K562 (cell line): Measurements from ENCODE around the gene ALOX12B. TPM values are rescaled to one million over a fixed set of nuclear protein-coding genes. Genes with fewer than 3 reads are reported as not detected.

Experiments used
- ATAC-seq: fragments of 200-7000 bp; cut with Tn5 transposase; 3 replicates; pipeline ENCODE4 v1.9.1; 2020; ENCODE audit warnings: moderate library complexity
- BruUV-seq: library from RNA; stranded (reverse); fragments of 400-500 nt; replicated peaks from 2 replicates; lab custom pipeline; 2021; lab: Mats Ljungman, UMichigan
- CTCF ChIA-PET: fragments of 300-600 bp; formaldehyde crosslinking; extraction: SDS; loops from one replicate; lab custom pipeline; 2021; ENCODE audit warnings: low intra/inter-chr PET ratio; lab: Yijun Ruan, JAX
- POLR2A ChIA-PET: fragments of 300-600, 350-650 bp; sonication (Branson Sonifier 250); formaldehyde crosslinking; extraction: SDS; loops from one replicate; lab custom pipeline; 2021; ENCODE audit warnings: antibody characterized with exemption, inconsistent platforms; lab: Yijun Ruan, JAX
- DNase-seq, 4 experiments: peaks; one replicate each; pipeline versions ENCODE4 v3.0.0 to v3.0.0-alpha.2; 2011 to 2018; ENCODE audit warnings: low spot score in 3 of 4, mixed read lengths in 3 of 4; ENCODE audit errors: extremely low read depth in 1 of 4
- FAIRE-seq: peaks from 2 replicates; lab custom pipeline; 2011; peaks lifted over from hg19 to GRCh38; lab: Jason Lieb, UNC
- H2AFZ ChIP-seq: 2 replicates; pipeline ENCODE4 v1.6.0; 2011; ENCODE audit warnings: low read depth, low read length, control low read depth, inconsistent platforms
- H3K27ac ChIP-seq: fragments of 200-600 bp; 3 replicates; pipeline ENCODE4 v1.8.0; 2011; ENCODE audit warnings: low read depth, mild to moderate bottlenecking, control low read depth, inconsistent platforms, low read length, moderate library complexity, mixed read lengths; ENCODE audit errors: extremely low read depth
- H3K27me3 ChIP-seq, 2 experiments: fragments of 300-600 bp in 1 of 2; 2 replicates in 1 of 2; 3 replicates in 1 of 2; pipeline versions ENCODE4 v1.6.0 to v1.8.0; 2011; ENCODE audit warnings: inconsistent platforms in 2 of 2, low read length in 2 of 2, mild to moderate bottlenecking in 1 of 2, mixed read lengths in 1 of 2, moderate library complexity in 1 of 2; ENCODE audit not compliant: control insufficient read depth in 2 of 2, insufficient read depth in 2 of 2
- H3K36me3 ChIP-seq: fragments of 300-600 bp; 3 replicates; pipeline ENCODE4 v1.8.0; 2011; ENCODE audit warnings: mild to moderate bottlenecking, low read length, inconsistent platforms; ENCODE audit not compliant: control insufficient read depth, insufficient read depth
- H3K4me1 ChIP-seq, 2 experiments: fragments of 200-600 bp in 1 of 2; replicated peaks in 1 of 2; 2 replicates in 1 of 2; 3 replicates in 1 of 2; pipeline versions ENCODE4 v1.5.1 to v1.8.0; 2011; ENCODE audit warnings: inconsistent platforms in 2 of 2, low read length in 2 of 2, mild to moderate bottlenecking in 1 of 2, mixed read lengths in 1 of 2, moderate library complexity in 1 of 2; ENCODE audit not compliant: control insufficient read depth in 2 of 2, insufficient read depth in 2 of 2
- H3K4me2 ChIP-seq: 2 replicates; pipeline ENCODE4 v1.6.1; 2011; ENCODE audit warnings: low read length, control low read depth, inconsistent platforms, mixed read lengths; ENCODE audit not compliant: insufficient read depth
- H3K4me3 ChIP-seq: fragments of 200-600 bp; sonication (generic), shearing (Covaris generic); 2 replicates; pipeline ENCODE4 v1.5.1; 2016; ENCODE audit warnings: control low read depth, inconsistent platforms
- H3K79me2 ChIP-seq: fragments of 200-600 bp; 3 replicates; pipeline ENCODE4 v1.8.0; 2011; ENCODE audit warnings: low read length, inconsistent platforms; ENCODE audit not compliant: control insufficient read depth, insufficient read depth
- H3K9ac ChIP-seq, 2 experiments: 2 replicates each; pipeline versions ENCODE4 v1.6.0 to v1.6.1; 2011; ENCODE audit warnings: low read depth in 2 of 2, low read length in 2 of 2, control low read depth in 1 of 2, inconsistent platforms in 1 of 2, mild to moderate bottlenecking in 1 of 2, mixed read lengths in 1 of 2; ENCODE audit not compliant: insufficient read depth in 1 of 2
- H3K9me1 ChIP-seq: one replicate; pipeline ENCODE4 v1.6.0; 2011; ENCODE audit warnings: inconsistent platforms, mild to moderate bottlenecking, low read length, moderate library complexity; ENCODE audit not compliant: control insufficient read depth, insufficient read depth
- H3K9me3 ChIP-seq: replicated peaks from 2 replicates; pipeline ENCODE4 v1.5.1; 2011; ENCODE audit warnings: low read depth, low read length, inconsistent platforms; ENCODE audit not compliant: control insufficient read depth, insufficient read depth
- H4K20me1 ChIP-seq: replicated peaks from 2 replicates; pipeline ENCODE4 v1.6.1; 2011; ENCODE audit warnings: low read length, inconsistent platforms, mixed read lengths; ENCODE audit not compliant: control insufficient read depth, insufficient read depth
- CREB1 ChIP-seq, 2 experiments: sonication (generic) in 1 of 2; formaldehyde crosslinking in 1 of 2; IDR thresholded peaks; 2 replicates each; pipeline versions ENCODE4 v1.6.1 to v1.8.0; 2012 to 2022; ENCODE audit warnings: inconsistent platforms in 1 of 2, mild to moderate bottlenecking in 1 of 2, missing genetic modification reagents in 1 of 2, moderate library complexity in 1 of 2
- CTCFL ChIP-seq: IDR thresholded peaks from 2 replicates; pipeline ENCODE4 v1.6.1; 2011; ENCODE audit warnings: borderline replicate concordance, low read depth, mild to moderate bottlenecking, moderate library complexity, low read length; ENCODE audit not compliant: insufficient read depth, poor library complexity, severe bottlenecking
- DNMT1 ChIP-seq: fragments of 450-650 bp; IDR thresholded peaks from 2 replicates; pipeline ENCODE4 v1.6.1; 2016; ENCODE audit warnings: antibody characterized with exemption, mild to moderate bottlenecking
- HDAC2 ChIP-seq: fragments of 450-650 bp; IDR thresholded peaks from 2 replicates; pipeline ENCODE4 v1.6.1; 2016; ENCODE audit warnings: mild to moderate bottlenecking
- HNRNPH1 ChIP-seq: fragments of 200-400 bp; formaldehyde crosslinking; optimal IDR thresholded peaks from 2 replicates; pipeline ENCODE3; 2017; ENCODE audit warnings: low read depth, mild to moderate bottlenecking, low read length, moderate library complexity
- MTA2 ChIP-seq: fragments of 450-650 bp; IDR thresholded peaks from 2 replicates; pipeline ENCODE4 v1.6.1; 2016; ENCODE audit warnings: low read depth
- POLR2G ChIP-seq: fragments of 200-400 bp; formaldehyde crosslinking; IDR thresholded peaks from 2 replicates; pipeline ENCODE4 v1.6.1; 2017; ENCODE audit warnings: low read depth, mild to moderate bottlenecking, antibody characterized with exemption, low read length, moderate library complexity
- SAP30 ChIP-seq: fragments of 200-600 bp; sonication (generic); IDR thresholded peaks from 2 replicates; pipeline ENCODE4 v1.6.1; 2012; ENCODE audit warnings: borderline replicate concordance, low read depth, mild to moderate bottlenecking, moderate library complexity, low read length, control low read depth, inconsistent platforms; ENCODE audit not compliant: insufficient read depth, poor library complexity, severe bottlenecking
- SMARCB1 ChIP-seq: IDR thresholded peaks from 2 replicates; pipeline ENCODE4 v1.6.1; 2011; ENCODE audit warnings: improper control_type of control experiment, low read depth; ENCODE audit not compliant: insufficient read length
- ZC3H11A ChIP-seq: IDR thresholded peaks from 2 replicates; pipeline ENCODE4 v1.6.1; 2012; ENCODE audit warnings: low read depth, low read length, improper control_type of control experiment
- ZNF253 ChIP-seq: fragments of 250-450 bp; sonication (Bioruptor Pico); conservative IDR thresholded peaks from 2 replicates; pipeline ENCODE4 v1.6.1; 2021; ENCODE audit warnings: mild to moderate bottlenecking
- WGBS: fragments of 100-300 bp; shearing (Covaris generic); methylation state at CpG from one replicate; pipeline ENCODE4 v1.1.6; 2016; ENCODE audit warnings: low coverage, mixed read lengths; ENCODE audit not compliant: insufficient coverage; ENCODE audit errors: missing lambda C conversion rate; 5-methylcytosine and 5-hydroxymethylcytosine counted together
- in situ Hi-C: fragments of 300-500 bp; cut with MboI; formaldehyde crosslinking; loops from 4 replicates; pipeline ENCODE4 v1.15.0; 2018; ENCODE audit warnings: inconsistent platforms, mixed read lengths
- intact Hi-C: fragments of 100-400 bp; cut with micrococcal nuclease; formaldehyde crosslinking; loops from 2 replicates; pipeline ENCODE4 v1.14.2; 2022
- polyA plus RNA-seq, 8 experiments: library from polyadenylated mRNA; depleted of rRNA in 4 of 8; stranded (reverse) in 5 of 8; unstranded in 3 of 8; fragments of >200 nt; fragmentation: Nextera tagmentation in 2 of 8; fragmentation: Illumina TruSeq in 1 of 8; extraction: Ambion mirVana in 2 of 8; extraction: Trizol in 1 of 8; gene quantifications; 2 replicates each; pipeline versions ENCODE4 v1.2.1 to v1.2.3, GENCODE V29; 2011 to 2014; ENCODE audit warnings: inconsistent platforms in 1 of 8, missing spikeins in 1 of 8
- total RNA-seq, 7 experiments: library from RNA; depleted of rRNA in 6 of 7; stranded (reverse); fragments of >200 nt in 6 of 7; fragmentation: Illumina TruSeq in 2 of 7; extraction: Trizol in 2 of 7; gene quantifications; 2 replicates each; pipeline versions ENCODE4 v1.2.1 to v1.2.3, GENCODE V29; 2011 to 2021; ENCODE audit warnings: low replicate concordance in 1 of 7
- TF ChIP-seq, protein P1 (sequence below): sonication (generic); formaldehyde crosslinking; IDR thresholded peaks from 2 replicates; pipeline ENCODE4 v1.8.0; 2022; ENCODE audit warnings: missing genetic modification reagents, mild to moderate bottlenecking, borderline replicate concordance

Gene ALOX12B
- total and polyA plus RNA-seq, 9 of the 15 experiments (the other 6 are each of a cell fraction or from before 2014, with no cell fraction given), result not detected

DNA sequence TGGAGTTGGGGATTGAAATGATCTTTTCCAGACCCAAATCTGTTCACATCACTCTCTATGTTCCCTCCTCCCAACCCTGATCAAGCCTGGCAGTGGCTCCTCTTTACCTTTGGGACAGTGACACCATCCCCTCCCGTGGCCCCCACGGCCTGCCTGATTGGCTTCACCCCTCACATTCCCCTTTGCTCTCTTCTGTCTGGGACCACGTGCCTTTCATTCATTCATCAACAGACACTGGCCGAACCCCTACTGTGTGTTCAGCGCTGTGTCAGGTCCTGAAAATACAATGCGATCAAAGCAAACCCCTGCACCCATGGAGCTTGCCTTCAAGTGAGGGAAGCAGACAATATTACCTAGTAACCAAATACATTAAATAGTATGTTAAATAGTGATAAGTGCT lies 2.2 kb upstream of the ALOX12B start:
- no peak for FAIRE-seq

More for the DNA sequence above, 2.2 kb upstream of the ALOX12B start:
- Histone ChIP-seq H3K36me3 (no peaks in the 10 kb centered on the region), H3K27ac (no peak overlapping the region), H4K20me1 (no peaks in the 10 kb centered on the region)
- TF ChIP-seq DNMT1 (no peak), ZC3H11A (no peak), ZNF253 (CRISPR knock-in tag) (no peak), SAP30 (no peak), HDAC2 (no peak), POLR2G (no peak), CREB1 (IDR thresholded peaks at IDR 0.05) (no peak), CREB1 (CRISPR knock-in tag; IDR thresholded peaks at IDR 0.05) (no peak), HNRNPH1 (no peak), CTCFL (no peak), SMARCB1 (no peak), MTA2 (no peak)
- TF ChIP-seq, protein P1, sequence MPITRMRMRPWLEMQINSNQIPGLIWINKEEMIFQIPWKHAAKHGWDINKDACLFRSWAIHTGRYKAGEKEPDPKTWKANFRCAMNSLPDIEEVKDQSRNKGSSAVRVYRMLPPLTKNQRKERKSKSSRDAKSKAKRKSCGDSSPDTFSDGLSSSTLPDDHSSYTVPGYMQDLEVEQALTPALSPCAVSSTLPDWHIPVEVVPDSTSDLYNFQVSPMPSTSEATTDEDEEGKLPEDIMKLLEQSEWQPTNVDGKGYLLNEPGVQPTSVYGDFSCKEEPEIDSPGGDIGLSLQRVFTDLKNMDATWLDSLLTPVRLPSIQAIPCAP (CRISPR knock-in tag), result no peak
- TF ChIP-seq, all 486 proteins: peak for 0
- BruUV-seq, result no TSS peak
- peaks cover 3 to 31% of the 10 kb centered on the region in 2 experiments; a peak in 2 of 5 replicates for H3K27me3 ChIP-seq
- CTCF ChIA-PET, result no interaction called here
- H3K79me2 ChIP-seq, result no peaks in the 10 kb centered on the region
- WGBS, result 29% methylated on average over 6 of the region's 6 CpGs
- peaks cover 0 to 6% of the 10 kb centered on the region in 2 experiments; a peak in 2 of 5 replicates for H3K4me1 ChIP-seq
- no peak overlapping the region for H2AFZ ChIP-seq
- ATAC-seq (no peak), DNase-seq (no peak)
- no peak overlapping the region for H3K4me2 ChIP-seq
- H3K4me3 ChIP-seq, result no peak overlapping the region
- H3K9me3 ChIP-seq, result no peaks in the 10 kb centered on the region
- H3K9ac ChIP-seq, result no peak overlapping the region
- in situ Hi-C loops, result no loop called here
- no peaks in the 10 kb centered on the region for H3K9me1 ChIP-seq
- POLR2A ChIA-PET, result interaction anchor here (0.8 kb wide), 1 partner anchor 14 kb away, joined by 3 read pairs; no protein-coding TSS in a partner anchor
- intact Hi-C loops, result no loop called here
